Amygdala (tissue), 56 donors: Measurements from ENCODE around the gene PPP1R13B.

Source experiments
- DNase-seq, 56 donors: peaks; one replicate each; lab custom pipeline; 2025; lab: John Stamatoyannopoulos, UW

Gene PPP1R13B

GRCh38 chr14:103839579-103839978, 7.8 kb downstream of the PPP1R13B start:
- DNase-seq, result no peak

GRCh38 chr14:103838117-103838516, 9.3 kb downstream of the PPP1R13B start:
- no peak for DNase-seq

- DNase-seq, result no peak
These were observed 10.2 kb downstream of the PPP1R13B start for GRCh38 chr14:103836976-103837725.

- no peak for DNase-seq
These were observed 12.4 kb downstream of the PPP1R13B start for GRCh38 chr14:103834956-103835355.

- no peak for DNase-seq
These were observed 13.7 kb downstream of the PPP1R13B start for GRCh38 chr14:103833711-103834110.

- no peak for DNase-seq
These were observed 15.3 kb downstream of the PPP1R13B start for GRCh38 chr14:103832046-103832445.

- no peak for DNase-seq
These were observed 16.7 kb downstream of the PPP1R13B start for GRCh38 chr14:103830511-103831270.

- no peak for DNase-seq
These were observed 18.9 kb downstream of the PPP1R13B start for GRCh38 chr14:103828315-103828967.

- no peak for DNase-seq
These were observed 22.3 kb downstream of the PPP1R13B start for GRCh38 chr14:103825101-103825500.

GRCh38 chr14:103820908-103821307, 26.5 kb downstream of the PPP1R13B start:
- no peak for DNase-seq

GRCh38 chr14:103820382-103820781, 27.0 kb downstream of the PPP1R13B start:
- no peak for DNase-seq

- DNase-seq, result no peak
These were observed 27.7 kb downstream of the PPP1R13B start for GRCh38 chr14:103819503-103820307.

- DNase-seq, result no peak
These were observed 28.5 kb downstream of the PPP1R13B start for GRCh38 chr14:103818870-103819269.

- DNase-seq, result no peak
These were observed 29.0 kb downstream of the PPP1R13B start for GRCh38 chr14:103818422-103818821.

GRCh38 chr14:103817595-103817994, 29.8 kb downstream of the PPP1R13B start:
- DNase-seq, result no peak

GRCh38 chr14:103816991-103817390, 30.4 kb downstream of the PPP1R13B start:
- DNase-seq, result no peak

GRCh38 chr14:103815253-103815652, 32.1 kb downstream of the PPP1R13B start:
- DNase-seq, result no peak

- no peak for DNase-seq
These were observed 36.2 kb downstream of the PPP1R13B start for GRCh38 chr14:103811189-103811588.

- DNase-seq, result peak in 38 of 56 donors; percentile 1 to 70 (median 24)
These were observed 38.9 kb downstream of the PPP1R13B start for GRCh38 chr14:103808403-103809001.

GRCh38 chr14:103806805-103807204, 40.6 kb downstream of the PPP1R13B start:
- no peak for DNase-seq
